CD4-positive, alpha-beta T cell (primary cell): ENCODE data around the gene HLCS. TPM values are rescaled to one million over a fixed set of nuclear protein-coding genes. Genes with fewer than 3 reads are reported as not detected.

ENCODE experiments used
- ATAC-seq: fragments of 200-7000 bp; cut with Tn5 transposase; one replicate; pipeline ENCODE4 v1.10.0; 2022; ENCODE audit warnings: mild to moderate bottlenecking; ENCODE audit not compliant: poor library complexity
- CTCF ChIA-PET: fragments of 350-600 bp; sonication (Branson Sonifier 250); formaldehyde crosslinking; loops from one replicate; lab custom pipeline; 2021; ENCODE audit warnings: antibody characterized with exemption, inconsistent platforms; lab: Charles Lee
- POLR2A ChIA-PET: fragments of 350-600 bp; sonication (Branson Sonifier 250); formaldehyde crosslinking; loops from one replicate; lab custom pipeline; 2021; ENCODE audit warnings: antibody characterized with exemption, inconsistent platforms; lab: Charles Lee
- DNase-seq, 14 experiments: peaks; one replicate each; pipeline ENCODE4 v3.0.0-alpha.2; 2013 to 2020; ENCODE audit warnings: mixed read lengths in 2 of 14
- H3K27ac ChIP-seq, 2 donors: one replicate each; pipeline versions ENCODE4 v1.5.1 to v1.7.0; 2013; ENCODE audit warnings: low read length in 2 of 2, low read depth in 1 of 2, mild to moderate bottlenecking in 1 of 2
- H3K27me3 ChIP-seq, 2 experiments: 1 replicate in 1 of 2; 2 replicates in 1 of 2; pipeline versions ENCODE4 v1.6.1 to v1.7.0; 2013; ENCODE audit warnings: low read length in 2 of 2, control low read depth in 1 of 2, mild to moderate bottlenecking in 1 of 2, moderate library complexity in 1 of 2; ENCODE audit not compliant: insufficient read depth in 2 of 2, control insufficient read depth in 1 of 2
- H3K36me3 ChIP-seq: one replicate; pipeline ENCODE4 v1.6.1; 2013; ENCODE audit warnings: low read length, control low read depth; ENCODE audit not compliant: insufficient read depth
- H3K4me1 ChIP-seq: one replicate; pipeline ENCODE4 v1.6.1; 2013; ENCODE audit warnings: low read length, control low read depth; ENCODE audit not compliant: insufficient read depth
- H3K4me3 ChIP-seq: one replicate; pipeline ENCODE4 v1.5.1; 2013; ENCODE audit warnings: mild to moderate bottlenecking, low read length, moderate library complexity
- H3K9me3 ChIP-seq, 2 experiments: 1 replicate in 1 of 2; 2 replicates in 1 of 2; pipeline versions ENCODE4 v1.6.1 to v1.7.0; 2013; ENCODE audit warnings: low read length in 2 of 2, mild to moderate bottlenecking in 2 of 2, control low read depth in 1 of 2, moderate library complexity in 1 of 2; ENCODE audit not compliant: control insufficient read depth in 1 of 2, insufficient read depth in 1 of 2
- H3K27ac Mint-ChIP-seq: one replicate; pipeline ENCODE4 v1.8.0; 2020; ENCODE audit warnings: mixed read lengths
- H3K27me3 Mint-ChIP-seq: one replicate; pipeline ENCODE4 v1.8.0; 2021; ENCODE audit warnings: mixed read lengths
- H3K36me3 Mint-ChIP-seq: one replicate; pipeline ENCODE4 v1.8.0; 2021; ENCODE audit warnings: low read depth, mixed read lengths
- H3K4me1 Mint-ChIP-seq: one replicate; pipeline ENCODE4 v1.8.0; 2021; ENCODE audit warnings: low read depth, mixed read lengths
- H3K4me3 Mint-ChIP-seq: one replicate; pipeline ENCODE4 v1.8.0; 2020; ENCODE audit warnings: mild to moderate bottlenecking, mixed read lengths
- H3K9me3 Mint-ChIP-seq: one replicate; pipeline ENCODE4 v1.8.0; 2020; ENCODE audit warnings: mixed read lengths
- intact Hi-C, 2 experiments: fragments of 100-400 bp; cut with DNase I in 1 of 2; cut with micrococcal nuclease in 1 of 2; formaldehyde crosslinking; loops; one replicate each; pipeline versions ENCODE4 v1.15.1 to v1.9.0; 2023 to 2025; cut with DNase I, micrococcal nuclease
- total RNA-seq, 174 experiments: library from RNA in 2 of 174; stranded (reverse) in 2 of 174; gene quantifications; one replicate each; pipeline ENCODE4 v1.2.3 and lab custom pipeline; 2021 to 2026
- TF ChIP-seq, protein P1 (sequence below): fragments of 200-600 bp; IDR thresholded peaks from one replicate; pipeline ENCODE4 v1.8.0; 2022; ENCODE audit warnings: antibody characterized with exemption, mild to moderate bottlenecking

The HLCS gene
- total RNA-seq, 2 experiments from 2014 or later = 8.1 to 10.0 TPM

DNA sequence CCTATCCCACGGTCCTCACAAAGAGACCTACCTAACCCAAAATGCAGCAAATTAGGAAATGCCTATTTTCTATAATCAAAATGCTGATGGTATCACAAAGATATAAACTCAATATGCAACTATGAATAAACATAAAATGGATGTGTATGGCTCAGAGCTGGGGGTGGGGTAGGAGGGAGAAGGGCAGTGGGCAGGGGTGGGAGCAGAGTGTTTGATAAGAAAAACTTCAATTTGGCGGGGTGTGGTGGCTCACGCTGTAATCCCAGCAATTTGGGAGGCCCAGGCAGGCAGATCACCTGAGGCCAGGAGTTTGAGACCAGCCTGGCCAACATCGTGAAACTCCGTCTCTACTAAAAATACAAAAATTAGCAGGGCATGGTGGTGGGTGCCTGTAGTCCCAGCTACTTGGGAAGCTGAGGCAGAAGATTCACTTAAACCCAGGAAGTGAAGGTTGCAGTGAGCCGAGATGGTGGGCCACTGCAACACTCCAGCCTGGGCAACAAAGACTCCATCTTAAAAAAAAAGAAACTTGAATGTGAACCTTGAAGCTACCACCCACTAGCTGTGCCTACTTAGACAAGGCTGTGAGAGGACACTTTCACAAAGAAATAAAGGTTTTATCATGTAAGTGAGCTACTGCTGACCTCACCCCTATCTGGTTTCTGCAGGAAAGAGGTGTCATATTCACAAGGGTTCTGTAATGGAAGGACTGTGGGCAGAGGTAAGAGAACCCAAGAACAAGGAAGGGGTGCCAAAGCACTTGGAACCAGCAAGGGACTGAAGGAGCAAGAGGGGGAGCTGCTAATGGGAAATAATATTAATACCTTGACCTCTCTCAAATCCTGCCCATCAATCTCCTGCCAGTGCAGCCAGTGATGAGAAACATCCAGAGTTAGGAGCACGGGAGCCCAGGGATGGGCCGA is 53.0 kb downstream of the HLCS start:
- H3K4me1 Mint-ChIP-seq = peaks cover 20% of the 10 kb centered on the region

GRCh38 chr21:36910581-36911307 is 55.7 kb downstream of the HLCS start:
- POLR2A ChIA-PET = no interaction called here
- H3K27ac Mint-ChIP-seq = no peak overlapping the region
- Histone ChIP-seq H3K36me3 (no peaks in the 10 kb centered on the region), H3K4me1 (no peaks in the 10 kb centered on the region), H3K27me3 (no peaks in the 10 kb centered on the region), H3K9me3 (peaks cover 0 to 6% of the 10 kb centered on the region in 2 experiments), H3K27ac (no peak overlapping the region), H3K4me3 (no peak overlapping the region)
- intact Hi-C loops = no loop called here
- TF ChIP-seq, protein P1, sequence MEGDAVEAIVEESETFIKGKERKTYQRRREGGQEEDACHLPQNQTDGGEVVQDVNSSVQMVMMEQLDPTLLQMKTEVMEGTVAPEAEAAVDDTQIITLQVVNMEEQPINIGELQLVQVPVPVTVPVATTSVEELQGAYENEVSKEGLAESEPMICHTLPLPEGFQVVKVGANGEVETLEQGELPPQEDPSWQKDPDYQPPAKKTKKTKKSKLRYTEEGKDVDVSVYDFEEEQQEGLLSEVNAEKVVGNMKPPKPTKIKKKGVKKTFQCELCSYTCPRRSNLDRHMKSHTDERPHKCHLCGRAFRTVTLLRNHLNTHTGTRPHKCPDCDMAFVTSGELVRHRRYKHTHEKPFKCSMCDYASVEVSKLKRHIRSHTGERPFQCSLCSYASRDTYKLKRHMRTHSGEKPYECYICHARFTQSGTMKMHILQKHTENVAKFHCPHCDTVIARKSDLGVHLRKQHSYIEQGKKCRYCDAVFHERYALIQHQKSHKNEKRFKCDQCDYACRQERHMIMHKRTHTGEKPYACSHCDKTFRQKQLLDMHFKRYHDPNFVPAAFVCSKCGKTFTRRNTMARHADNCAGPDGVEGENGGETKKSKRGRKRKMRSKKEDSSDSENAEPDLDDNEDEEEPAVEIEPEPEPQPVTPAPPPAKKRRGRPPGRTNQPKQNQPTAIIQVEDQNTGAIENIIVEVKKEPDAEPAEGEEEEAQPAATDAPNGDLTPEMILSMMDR = no peak
- H3K27me3 Mint-ChIP-seq = no peaks in the 10 kb centered on the region
- H3K36me3 Mint-ChIP-seq = no peaks in the 10 kb centered on the region
- H3K4me3 Mint-ChIP-seq = no peak overlapping the region
- CTCF ChIA-PET = no interaction called here
- no peaks in the 10 kb centered on the region for H3K9me3 Mint-ChIP-seq
- H3K4me1 Mint-ChIP-seq = peaks cover 9% of the 10 kb centered on the region
- DNase-seq (no peak), ATAC-seq (no peak)

More for the DNA sequence above, 53.0 kb downstream of the HLCS start:
- no peaks in the 10 kb centered on the region for H3K36me3 Mint-ChIP-seq
- no peaks in the 10 kb centered on the region for H3K9me3 Mint-ChIP-seq
- Histone ChIP-seq H3K27me3 (no peaks in the 10 kb centered on the region), H3K27ac (no peak overlapping the region), H3K9me3 (peaks cover 0 to 6% of the 10 kb centered on the region in 2 experiments), H3K36me3 (no peaks in the 10 kb centered on the region), H3K4me1 (no peaks in the 10 kb centered on the region), H3K4me3 (no peak overlapping the region)
- intact Hi-C loops = no loop called here
- CTCF ChIA-PET = interaction anchor here (1.2 kb wide), 1 partner anchor 14 kb away, joined by 3 read pairs; no protein-coding TSS in a partner anchor
- no peak overlapping the region for H3K4me3 Mint-ChIP-seq
- POLR2A ChIA-PET = no interaction called here
- H3K27me3 Mint-ChIP-seq = no peaks in the 10 kb centered on the region
- no peak overlapping the region for H3K27ac Mint-ChIP-seq
- DNase-seq (no peak), ATAC-seq (no peak)
- TF ChIP-seq, protein P1 = no peak

GRCh38 chr21:36909901-36910561 is 56.4 kb downstream of the HLCS start:
- H3K4me1 ChIP-seq = no peaks in the 10 kb centered on the region
- Mint-ChIP-seq H3K9me3 (no peaks in the 10 kb centered on the region), H3K27ac (no peak overlapping the region), H3K4me3 (no peak overlapping the region), H3K36me3 (no peaks in the 10 kb centered on the region), H3K27me3 (no peaks in the 10 kb centered on the region), H3K4me1 (peaks cover 9% of the 10 kb centered on the region)
- ChIA-PET CTCF (no interaction called here), POLR2A (interaction anchor here (0.6 kb wide), 1 partner anchor 284 kb away, joined by 3 read pairs; no protein-coding TSS in a partner anchor)
- H3K36me3 ChIP-seq = no peaks in the 10 kb centered on the region
- no peak overlapping the region for H3K27ac ChIP-seq
- no peaks in the 10 kb centered on the region for H3K27me3 ChIP-seq
- intact Hi-C loops = no loop called here
- peak; percentile 14 for ATAC-seq
- peaks cover 0 to 6% of the 10 kb centered on the region in 2 experiments for H3K9me3 ChIP-seq
- TF ChIP-seq, protein P1 = no peak
- peak in 3 of 14 experiments; percentile 2 to 30 (median 12) for DNase-seq
- H3K4me3 ChIP-seq = no peak overlapping the region
